HG03159 (cell line): ENCODE results near the gene IL1RAP.

Experiments used
- ATAC-seq: cut with Tn5 transposase; IDR thresholded peaks from one replicate; pipeline ENCODE4 v1.9.1; 2021; ENCODE audit warnings: mild to moderate bottlenecking, moderate library complexity; ENCODE audit not compliant: unreplicated experiment

Gene IL1RAP

DNA sequence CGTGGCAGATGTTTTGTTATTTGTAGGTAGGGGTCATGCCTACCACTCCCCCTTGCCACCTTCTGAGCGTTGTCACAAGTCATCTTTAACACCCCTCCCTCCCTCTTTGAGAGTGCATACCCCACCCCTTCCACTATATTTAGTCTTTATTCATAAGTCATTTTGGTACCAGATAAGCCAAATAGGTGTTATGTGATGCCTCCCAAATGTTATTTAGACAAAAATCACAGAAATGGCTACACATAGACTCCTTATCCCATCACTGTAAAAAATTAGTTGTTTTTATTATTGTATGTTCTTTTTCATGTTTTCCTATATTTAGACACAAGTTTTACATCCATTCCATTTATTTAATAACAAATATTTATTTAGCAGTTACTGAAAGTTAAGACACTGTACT is 93.1 kb downstream of the IL1RAP start:
- no peak for ATAC-seq

- ATAC-seq, result no peak
These were observed 95.1 kb downstream of the IL1RAP start for GRCh38 chr3:190608850-190609589.

- ATAC-seq, result no peak
These were observed 100.6 kb downstream of the IL1RAP start for GRCh38 chr3:190614226-190615059.

DNA sequence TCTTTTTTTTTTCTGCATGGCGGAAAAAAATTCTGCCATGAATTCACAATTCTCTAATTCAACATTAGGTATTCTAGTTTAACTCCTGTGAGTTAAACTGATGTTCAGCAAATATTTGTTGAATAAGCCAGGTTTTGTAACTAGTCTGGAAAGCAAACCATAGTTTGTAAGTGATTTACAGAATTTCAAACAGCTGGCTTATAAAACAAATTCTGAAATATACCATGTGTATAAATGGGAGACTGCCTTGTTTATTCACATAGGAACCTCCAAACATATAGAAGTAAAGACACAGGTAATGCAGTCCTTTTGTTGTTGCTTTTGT is 101.1 kb downstream of the IL1RAP start:
- ATAC-seq, result no peak

GRCh38 chr3:190615607-190616006 is 101.7 kb downstream of the IL1RAP start:
- ATAC-seq, result no peak

GRCh38 chr3:190616637-190617036 is 102.8 kb downstream of the IL1RAP start:
- ATAC-seq, result no peak

- ATAC-seq, result peak; percentile 91
These were observed 103.3 kb downstream of the IL1RAP start for GRCh38 chr3:190617185-190617584.

GRCh38 chr3:190618330-190619030 is 104.6 kb downstream of the IL1RAP start:
- ATAC-seq, result peak; percentile 30

DNA sequence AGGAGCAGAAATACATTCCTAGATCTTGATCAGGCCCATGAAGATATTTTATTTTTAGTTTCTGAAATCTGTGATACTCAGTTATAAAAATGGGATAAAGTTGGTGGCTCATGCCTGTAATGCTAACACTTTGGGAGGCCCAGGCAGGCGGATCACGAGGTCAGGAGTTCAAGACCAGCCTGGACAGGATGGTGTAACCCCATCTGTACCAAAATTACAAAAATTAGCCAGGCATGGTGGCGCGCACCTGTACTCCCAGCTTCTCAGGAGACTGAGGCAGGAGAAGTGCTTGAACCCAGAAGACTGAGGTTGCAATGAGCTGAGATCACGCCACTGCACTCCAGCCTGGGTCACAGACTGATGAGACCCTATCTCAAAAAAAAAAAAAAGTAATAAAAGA is 105.5 kb downstream of the IL1RAP start:
- ATAC-seq, result no peak

- no peak for ATAC-seq
These were observed 105.9 kb downstream of the IL1RAP start for GRCh38 chr3:190619761-190620160.

- no peak for ATAC-seq
These were observed 107.2 kb downstream of the IL1RAP start for GRCh38 chr3:190620886-190621608.

DNA sequence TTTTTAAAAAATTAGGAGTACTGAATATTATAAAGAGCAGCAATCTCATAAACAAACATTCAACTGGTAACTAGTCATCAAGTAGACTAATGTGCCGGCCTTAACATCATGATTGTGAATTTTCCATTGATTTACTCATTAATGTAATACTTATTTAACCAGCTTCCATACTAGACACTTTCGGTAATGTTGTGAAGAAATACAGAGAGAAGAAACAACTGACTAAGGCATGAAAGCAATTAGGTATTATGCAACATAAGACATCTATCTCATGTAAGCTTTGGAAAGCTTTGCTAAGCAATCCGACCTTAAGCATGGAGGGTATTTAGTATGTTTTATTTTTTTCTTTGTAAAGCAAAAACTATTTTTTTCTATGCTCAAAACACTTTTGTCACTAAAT is 108.0 kb downstream of the IL1RAP start:
- no peak for ATAC-seq

- ATAC-seq, result no peak
These were observed 110.4 kb downstream of the IL1RAP start for GRCh38 chr3:190624282-190624681.

DNA sequence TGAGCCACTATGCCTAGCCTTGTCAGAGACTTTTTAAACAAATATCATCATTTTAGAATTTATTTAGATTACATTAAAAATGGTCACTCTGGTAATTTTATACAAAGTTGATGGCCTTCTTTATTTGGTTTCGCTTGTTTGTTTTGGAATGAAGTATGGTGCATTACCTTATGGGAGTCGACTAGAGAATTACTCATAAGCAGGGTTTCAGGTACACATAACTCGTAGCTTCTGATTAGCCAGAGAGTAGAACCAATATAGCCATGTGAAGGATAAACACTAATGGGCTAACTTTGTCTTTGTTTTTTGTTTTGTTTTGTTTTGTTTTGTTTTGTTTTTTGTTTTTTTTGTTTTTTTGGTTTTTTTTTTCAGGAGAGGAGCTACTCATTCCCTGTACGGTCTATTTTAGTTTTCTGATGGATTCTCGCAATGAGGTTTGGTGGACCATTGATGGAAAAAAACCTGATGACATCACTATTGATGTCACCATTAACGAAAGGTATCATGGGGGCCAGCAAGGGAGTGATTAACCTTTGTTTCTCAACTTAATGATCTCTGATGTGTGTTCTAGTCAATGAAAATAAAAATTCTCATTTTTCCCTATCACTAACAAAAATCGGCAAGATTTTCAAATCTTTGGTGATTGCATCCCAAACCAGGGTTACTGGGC is 113.2 kb downstream of the IL1RAP start:
- no peak for ATAC-seq

- no peak for ATAC-seq
These were observed 115.2 kb downstream of the IL1RAP start for GRCh38 chr3:190629088-190629487.

DNA sequence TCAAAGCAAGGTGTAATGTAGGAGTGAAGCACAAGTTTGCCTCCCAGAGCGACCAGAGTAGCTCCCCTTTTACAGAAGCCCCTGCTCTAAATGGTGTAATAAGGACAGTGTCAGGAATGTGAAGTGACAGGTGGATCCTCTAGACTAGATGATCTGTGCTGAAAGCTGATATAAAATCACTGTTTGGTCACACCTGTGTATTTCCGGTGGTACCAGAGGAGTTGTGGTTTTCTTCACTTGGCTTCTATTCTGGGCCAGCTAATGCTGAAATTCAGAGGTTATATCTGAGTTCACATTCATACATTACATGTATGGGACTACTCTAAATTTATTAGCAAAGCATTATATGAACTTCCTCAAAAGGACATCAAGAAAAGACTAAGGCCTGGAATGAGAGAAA is 117.4 kb downstream of the IL1RAP start:
- ATAC-seq, result no peak

GRCh38 chr3:190641564-190641963 is 127.7 kb downstream of the IL1RAP start:
- no peak for ATAC-seq

DNA sequence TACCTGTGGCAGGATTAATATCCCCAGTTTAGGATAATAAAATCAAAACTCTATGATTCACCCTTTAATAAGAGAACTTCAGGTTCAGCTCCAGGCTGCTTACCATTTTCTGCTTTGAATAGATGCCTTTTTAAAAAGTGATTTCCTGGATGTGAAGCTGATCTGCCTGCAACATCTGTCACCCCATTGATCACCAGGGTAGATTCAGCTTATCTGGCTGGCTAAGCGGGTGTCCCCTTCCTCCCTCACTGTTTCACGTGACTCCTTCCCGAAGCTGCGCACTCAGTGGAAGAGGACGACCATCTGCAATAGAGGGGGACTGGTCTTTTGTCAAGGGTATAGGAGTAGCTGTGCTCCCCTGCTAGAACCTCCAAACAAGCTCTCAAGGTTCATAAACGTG is 128.1 kb downstream of the IL1RAP start:
- no peak for ATAC-seq

- no peak for ATAC-seq
These were observed 130.2 kb downstream of the IL1RAP start for GRCh38 chr3:190644035-190644434.

DNA sequence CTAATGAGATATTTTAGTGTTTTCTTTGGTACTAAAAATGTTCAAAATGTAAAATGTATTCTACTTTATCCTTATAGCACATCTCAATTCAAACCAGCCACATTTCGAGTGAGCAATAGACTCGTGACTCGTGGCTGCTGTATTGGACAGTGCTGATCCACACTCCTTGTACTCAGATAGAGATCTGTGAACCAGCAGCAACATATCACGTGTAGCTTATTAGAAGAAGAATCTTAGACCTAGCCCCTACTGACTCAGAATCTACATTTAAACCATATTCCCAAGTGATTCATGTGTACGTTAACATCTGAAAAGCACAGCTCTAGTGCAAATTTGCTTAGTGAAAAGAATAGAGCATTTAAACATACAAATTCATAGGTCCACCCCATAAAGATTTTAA is 130.9 kb downstream of the IL1RAP start:
- ATAC-seq, result no peak
